LNCaP clone FGC (cell line): ENCODE results near the gene CKAP2.

Experiments
- DNase-seq: peaks from one replicate; pipeline ENCODE4 v3.0.0-alpha.2; 2011; ENCODE audit warnings: low read depth
- H3K4me3 ChIP-seq: 2 replicates; pipeline ENCODE4 v1.5.1; 2011; ENCODE audit warnings: mild to moderate bottlenecking, low read depth, low read length, control low read depth
- TF ChIP-seq, protein P1 (sequence below): IDR thresholded peaks from 2 replicates; pipeline ENCODE4 v1.5.1; 2012; ENCODE audit warnings: mild to moderate bottlenecking; ENCODE audit not compliant: control insufficient read depth, insufficient read depth; ENCODE audit errors: extremely low read depth

CKAP2 gene

GRCh38 chr13:52414051-52414450, 41.2 kb upstream of the CKAP2 start:
- no peak for DNase-seq
- TF ChIP-seq, protein P1, sequence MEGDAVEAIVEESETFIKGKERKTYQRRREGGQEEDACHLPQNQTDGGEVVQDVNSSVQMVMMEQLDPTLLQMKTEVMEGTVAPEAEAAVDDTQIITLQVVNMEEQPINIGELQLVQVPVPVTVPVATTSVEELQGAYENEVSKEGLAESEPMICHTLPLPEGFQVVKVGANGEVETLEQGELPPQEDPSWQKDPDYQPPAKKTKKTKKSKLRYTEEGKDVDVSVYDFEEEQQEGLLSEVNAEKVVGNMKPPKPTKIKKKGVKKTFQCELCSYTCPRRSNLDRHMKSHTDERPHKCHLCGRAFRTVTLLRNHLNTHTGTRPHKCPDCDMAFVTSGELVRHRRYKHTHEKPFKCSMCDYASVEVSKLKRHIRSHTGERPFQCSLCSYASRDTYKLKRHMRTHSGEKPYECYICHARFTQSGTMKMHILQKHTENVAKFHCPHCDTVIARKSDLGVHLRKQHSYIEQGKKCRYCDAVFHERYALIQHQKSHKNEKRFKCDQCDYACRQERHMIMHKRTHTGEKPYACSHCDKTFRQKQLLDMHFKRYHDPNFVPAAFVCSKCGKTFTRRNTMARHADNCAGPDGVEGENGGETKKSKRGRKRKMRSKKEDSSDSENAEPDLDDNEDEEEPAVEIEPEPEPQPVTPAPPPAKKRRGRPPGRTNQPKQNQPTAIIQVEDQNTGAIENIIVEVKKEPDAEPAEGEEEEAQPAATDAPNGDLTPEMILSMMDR, result no peak
- H3K4me3 ChIP-seq, result no peak overlapping the region

GRCh38 chr13:52414963-52415362, 40.3 kb upstream of the CKAP2 start:
- TF ChIP-seq, protein P1, result no peak
- no peak for DNase-seq
- H3K4me3 ChIP-seq, result no peak overlapping the region

DNA sequence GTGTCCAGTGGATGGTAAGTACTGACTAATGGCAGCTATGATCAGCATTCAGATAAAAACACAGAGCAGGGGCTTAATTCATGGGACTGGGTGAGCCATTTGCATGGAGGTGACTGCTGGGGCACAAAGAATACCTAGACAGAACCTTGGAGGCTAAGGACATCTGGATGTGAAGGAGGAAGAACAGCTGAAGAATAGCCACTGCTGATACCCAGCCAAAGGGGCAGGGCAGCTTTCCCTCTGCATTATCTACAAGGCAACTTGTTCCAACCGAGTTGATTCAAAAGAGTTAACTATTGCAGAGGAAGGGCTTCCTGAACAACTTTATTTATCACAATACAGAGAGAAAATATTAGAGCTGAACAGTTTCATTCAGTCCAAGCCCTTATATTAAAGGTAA, 36.2 kb upstream of the CKAP2 start:
- no peak for DNase-seq
- TF ChIP-seq, protein P1, result no peak
- H3K4me3 ChIP-seq, result no peak overlapping the region

GRCh38 chr13:52421216-52421615, 34.1 kb upstream of the CKAP2 start:
- no peak overlapping the region for H3K4me3 ChIP-seq
- TF ChIP-seq, protein P1, result no peak
- DNase-seq, result no peak

- TF ChIP-seq, protein P1, result no peak
- no peak overlapping the region for H3K4me3 ChIP-seq
- DNase-seq, result no peak
These were observed 27.0 kb upstream of the CKAP2 start for GRCh38 chr13:52428295-52428694.

DNA sequence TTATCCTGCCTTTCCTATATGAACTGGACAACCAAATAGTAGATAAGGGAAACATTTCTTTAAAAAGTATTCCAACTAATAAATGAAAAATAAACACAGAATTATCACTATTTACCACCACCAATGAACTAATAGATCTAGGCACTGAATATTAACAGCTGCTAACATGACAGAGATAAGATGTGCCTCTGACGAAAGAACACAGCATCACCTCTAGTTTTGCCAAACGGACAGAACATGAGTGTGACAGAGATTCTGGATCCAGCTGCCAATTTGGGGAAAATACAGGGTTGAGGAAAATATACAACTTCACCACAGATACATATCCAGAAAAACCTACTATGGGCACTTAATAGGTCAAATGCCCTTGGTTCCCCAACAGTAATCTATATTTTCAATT, 22.8 kb upstream of the CKAP2 start:
- TF ChIP-seq, protein P1, result no peak
- DNase-seq, result no peak
- no peak overlapping the region for H3K4me3 ChIP-seq

- DNase-seq, result no peak
- TF ChIP-seq, protein P1, result no peak
These were observed 9.0 kb upstream of the CKAP2 start for GRCh38 chr13:52446265-52446664.

More at GRCh38 chr13:52446265-52446664, 9.0 kb upstream of the CKAP2 start:
- no peak overlapping the region for H3K4me3 ChIP-seq
